Cerebellar cortex (tissue), 1 donor: ENCODE results near the gene CSF1R.

ENCODE experiments used
- DNase-seq: peaks from one replicate; pipeline ENCODE4 v3.0.0-alpha.2; 2015; ENCODE audit warnings: low spot score

Gene CSF1R

GRCh38 chr5:150024346-150024984 is 61.9 kb downstream of the CSF1R start:
- DNase-seq: no peak

- no peak for DNase-seq
Observed at GRCh38 chr5:150023136-150023535, 63.2 kb downstream of the CSF1R start.

- DNase-seq: no peak
Observed at GRCh38 chr5:150022681-150023080, 63.7 kb downstream of the CSF1R start.

GRCh38 chr5:150022158-150022531 is 64.2 kb downstream of the CSF1R start:
- no peak for DNase-seq

- peak; percentile 51 for DNase-seq
Observed at GRCh38 chr5:150021491-150022157, 64.7 kb downstream of the CSF1R start.

GRCh38 chr5:150020249-150020648 is 66.1 kb downstream of the CSF1R start:
- DNase-seq: no peak

- DNase-seq: no peak
Observed at GRCh38 chr5:150017226-150018005, 68.9 kb downstream of the CSF1R start.

GRCh38 chr5:150016537-150016936 is 69.8 kb downstream of the CSF1R start:
- DNase-seq: no peak

GRCh38 chr5:150015415-150015814 is 70.9 kb downstream of the CSF1R start:
- DNase-seq: no peak

- DNase-seq: no peak
Observed at GRCh38 chr5:150014456-150014855, 71.9 kb downstream of the CSF1R start.

GRCh38 chr5:150013931-150014330 is 72.4 kb downstream of the CSF1R start:
- no peak for DNase-seq

GRCh38 chr5:150009671-150010387 is 76.5 kb downstream of the CSF1R start:
- peak; percentile 27 for DNase-seq

- DNase-seq: no peak
Observed at GRCh38 chr5:150007050-150007449, 79.3 kb downstream of the CSF1R start.

- no peak for DNase-seq
Observed at GRCh38 chr5:150006318-150006717, 80.0 kb downstream of the CSF1R start.
